Stimulated activated CD4-positive, alpha-beta T cell treated with anti-CD3 and anti-CD28 coated beads, Interleukin-2, amount 100 ng/mL, for 24 hours (primary cell): Measurements from ENCODE around the gene STK17B.

Experiments used
- DNase-seq, 2 donors: peaks; one replicate each; pipeline ENCODE4 v3.0.0-alpha.2; 2020

STK17B gene

DNA sequence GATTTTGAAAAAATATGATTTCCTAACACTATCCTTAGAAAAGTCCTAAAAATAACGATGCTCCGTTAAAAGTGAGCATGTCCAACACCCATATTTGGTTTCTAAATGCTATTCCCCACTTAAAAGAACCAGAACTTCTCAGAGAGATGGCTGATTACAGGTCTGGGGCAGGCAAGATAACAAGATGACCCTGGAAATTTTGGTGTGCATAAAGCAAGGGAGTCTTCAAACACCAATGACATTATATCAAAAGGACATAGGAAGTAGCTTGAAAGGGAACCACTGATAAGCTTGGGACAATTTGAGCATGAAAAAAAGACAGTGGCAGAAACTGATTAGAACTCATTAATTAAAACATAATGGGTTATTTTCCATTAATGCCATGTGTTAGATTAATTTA, 17.9 kb downstream of the STK17B start:
- DNase-seq = no peak

- no peak for DNase-seq
Observed at GRCh38 chr2:196149948-196150347, 21.4 kb downstream of the STK17B start.

DNA sequence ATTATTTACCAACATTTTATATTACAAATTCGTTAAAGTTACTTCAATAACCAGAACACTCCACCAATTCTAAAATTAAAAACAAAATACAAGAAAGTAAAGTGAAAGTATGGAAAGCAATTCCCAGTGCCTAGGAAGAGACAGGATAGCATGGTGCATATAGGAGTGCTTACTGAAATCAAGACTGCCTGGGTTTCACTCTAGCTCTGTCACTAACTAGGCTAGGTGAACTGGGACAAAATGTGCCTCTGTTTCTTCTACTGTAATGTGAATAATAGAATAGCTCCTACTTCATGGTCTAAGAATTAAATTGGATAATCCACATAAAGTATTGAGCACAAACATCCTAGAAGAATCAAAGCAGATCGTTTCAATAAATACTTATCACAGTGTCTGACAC, 22.6 kb downstream of the STK17B start:
- no peak for DNase-seq

GRCh38 chr2:196145256-196145655, 26.1 kb downstream of the STK17B start:
- DNase-seq = no peak

GRCh38 chr2:196144513-196145126, 26.8 kb downstream of the STK17B start:
- DNase-seq = no peak

DNA sequence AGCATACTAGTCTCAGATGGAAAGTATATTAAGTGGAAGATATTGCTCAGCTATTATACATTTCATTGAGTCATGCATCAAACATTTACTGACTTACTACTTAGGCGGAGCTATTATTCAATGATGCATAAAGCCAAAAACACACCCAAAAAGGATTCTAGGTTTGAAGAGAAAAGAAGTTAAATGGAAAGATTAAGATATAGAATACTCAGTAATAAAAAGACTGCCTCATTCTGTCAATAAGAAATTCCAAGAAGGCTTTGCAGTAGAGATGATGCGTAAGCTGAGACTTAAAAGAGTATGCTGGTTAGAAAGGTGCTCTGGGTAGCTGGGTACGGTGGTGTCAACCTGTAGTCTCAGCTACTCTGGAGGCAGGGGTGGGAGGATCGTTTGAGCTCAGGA, 27.6 kb downstream of the STK17B start:
- DNase-seq = no peak

DNA sequence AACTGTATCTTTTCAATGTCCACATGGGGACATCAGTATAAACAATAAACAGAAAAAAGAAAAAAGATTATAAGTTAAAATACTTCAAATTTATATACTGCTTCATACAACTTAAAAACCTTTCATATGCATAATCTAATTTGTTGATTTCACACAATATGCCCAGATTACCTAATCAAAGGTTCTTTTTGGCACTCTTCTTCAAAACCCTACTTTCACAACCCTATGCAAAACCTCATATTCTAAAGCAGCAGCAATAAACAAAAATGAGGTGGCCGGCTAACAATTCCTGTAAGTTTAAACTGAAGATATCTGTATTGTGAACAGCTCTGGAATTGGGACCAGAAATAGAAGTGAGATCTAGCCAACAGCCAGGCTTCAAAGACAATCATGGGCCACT, 28.6 kb downstream of the STK17B start:
- no peak for DNase-seq

DNA sequence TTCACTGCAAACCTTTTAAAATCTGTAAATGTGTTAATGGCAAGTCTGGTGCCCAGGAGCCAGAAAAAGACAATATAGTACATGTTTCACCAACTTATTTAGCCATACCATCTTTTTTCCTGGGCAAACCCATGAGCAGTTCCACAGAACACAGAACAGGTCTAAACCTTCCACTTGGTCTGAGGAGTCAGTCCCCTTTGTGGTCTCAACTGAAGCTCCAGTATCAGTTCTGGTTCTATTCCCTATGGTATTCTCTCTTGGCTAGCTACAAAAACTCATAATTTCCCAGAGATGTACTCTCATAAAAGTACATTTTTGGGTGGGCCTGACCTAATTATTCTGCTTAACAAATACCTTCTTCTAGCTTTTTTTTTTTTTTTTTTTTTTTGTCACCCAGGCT, 31.2 kb downstream of the STK17B start:
- no peak for DNase-seq

DNA sequence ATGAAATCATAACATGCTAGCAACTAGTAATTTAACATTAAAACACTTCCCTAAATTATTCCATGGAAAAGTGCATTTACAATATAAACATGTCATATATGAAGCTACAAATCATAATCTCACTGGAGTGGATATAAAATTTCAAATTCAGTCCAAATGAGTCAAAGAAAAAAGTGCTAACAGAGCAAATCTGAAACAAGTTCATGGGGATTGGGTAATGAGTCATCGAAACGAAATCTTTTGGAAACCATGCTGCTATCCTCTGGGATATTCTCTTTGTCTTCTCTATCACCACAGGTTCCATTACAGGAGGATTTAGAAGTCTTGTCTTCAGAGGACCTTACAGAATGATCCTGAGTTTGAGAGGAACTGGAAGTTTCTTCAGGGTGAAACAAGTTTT, 34.1 kb downstream of the STK17B start:
- no peak for DNase-seq

GRCh38 chr2:196136151-196136550, 35.2 kb downstream of the STK17B start:
- no peak for DNase-seq

- peak; percentile 55 to 58 for DNase-seq
Observed at GRCh38 chr2:196131949-196132925, 39.1 kb downstream of the STK17B start.

DNA sequence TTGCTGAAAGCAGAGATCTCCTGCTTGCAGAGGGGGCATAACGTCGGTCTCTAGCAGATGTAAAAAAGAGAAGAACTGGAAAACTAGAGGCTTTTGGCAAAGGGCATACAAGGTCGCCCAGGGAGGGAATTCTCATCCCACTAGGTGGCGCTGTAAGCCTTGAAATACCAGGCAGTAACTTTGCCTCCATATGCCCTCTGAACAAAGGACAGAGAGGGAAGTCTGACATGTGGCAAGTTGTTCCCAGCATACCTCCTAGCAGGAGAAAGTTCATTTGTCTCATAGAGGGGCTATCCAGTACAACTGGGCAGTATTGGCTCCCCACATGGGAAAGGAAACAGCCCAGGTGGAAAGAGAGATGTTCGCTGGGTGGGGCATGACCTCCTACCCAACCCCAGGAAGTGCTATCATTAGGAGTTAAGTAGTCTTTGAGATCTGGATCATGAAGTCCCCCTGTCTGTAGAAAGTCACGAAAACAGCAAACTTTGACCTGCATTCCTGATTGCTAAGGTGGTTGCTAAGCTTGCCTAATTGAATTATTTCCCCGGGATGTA, 39.9 kb downstream of the STK17B start:
- DNase-seq = peak; percentile 69 to 76

GRCh38 chr2:196130039-196130825, 41.1 kb downstream of the STK17B start:
- peak in 1 of 2 donors; percentile 41 for DNase-seq

DNA sequence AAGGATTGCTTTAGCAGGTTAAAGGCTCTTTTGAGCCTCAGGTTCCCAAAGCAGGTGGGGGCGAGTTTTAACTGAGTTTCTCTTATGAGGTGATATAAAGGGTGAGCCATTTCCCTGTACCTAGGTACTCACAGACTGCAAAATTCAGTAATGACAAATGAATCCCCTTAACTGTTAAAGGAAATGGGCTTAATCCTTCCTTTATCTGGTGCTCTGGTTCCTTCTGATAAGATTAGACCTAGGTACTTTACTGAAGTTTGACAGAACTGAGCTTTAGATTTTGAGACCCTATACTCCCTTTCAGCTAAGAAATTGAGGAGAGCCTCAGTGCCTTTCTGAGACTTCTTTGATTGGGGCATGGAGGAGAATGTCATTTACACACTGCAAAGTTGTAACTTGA, 42.6 kb downstream of the STK17B start:
- DNase-seq = no peak

GRCh38 chr2:196125596-196125995, 45.8 kb downstream of the STK17B start:
- DNase-seq = no peak

- no peak for DNase-seq
Observed at GRCh38 chr2:196123679-196124373, 47.6 kb downstream of the STK17B start.

- no peak for DNase-seq
Observed at GRCh38 chr2:196119926-196120325, 51.5 kb downstream of the STK17B start.

DNA sequence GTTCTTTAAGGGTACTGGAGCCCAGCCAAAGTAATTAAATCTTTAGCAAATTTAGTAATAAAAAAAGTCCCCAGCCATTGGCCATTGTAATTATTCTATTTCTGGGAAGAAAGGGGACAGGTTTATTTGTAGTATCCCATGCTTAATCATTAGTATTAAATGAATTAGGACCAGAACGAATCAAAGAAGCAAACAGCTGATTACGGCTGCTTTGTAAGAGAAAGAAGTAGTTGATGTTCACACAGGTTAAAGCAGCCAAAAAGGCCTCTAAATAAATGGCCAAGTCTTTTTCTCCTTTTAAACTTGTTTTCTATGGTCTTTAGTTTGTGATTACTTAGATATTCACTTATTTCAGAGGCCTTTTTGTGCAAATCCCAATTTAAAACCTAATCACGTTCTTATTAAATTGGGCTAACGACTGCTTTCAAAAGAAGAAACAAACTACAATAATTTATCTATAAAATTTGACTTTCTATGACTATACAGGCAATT, 54.1 kb downstream of the STK17B start:
- no peak for DNase-seq

GRCh38 chr2:196113061-196113974, 58.1 kb downstream of the STK17B start:
- no peak for DNase-seq

- no peak for DNase-seq
Observed at GRCh38 chr2:196112418-196113034, 58.9 kb downstream of the STK17B start.

- no peak for DNase-seq
Observed at GRCh38 chr2:196108604-196109003, 62.8 kb downstream of the STK17B start.
